NCI-H69 (cell line): ENCODE results near the gene ACTMAP.
"Not testable (repeated sequence)": the region's sequence is repeated elsewhere in the genome, so short reads cannot be mapped to it uniquely, and the experiment has no call there.

Experiments used
- DNase-seq: peaks from one replicate; lab custom pipeline; 2025; lab: John Stamatoyannopoulos, UW

Gene ACTMAP

GRCh38 chr19:40750058-40750873 is at the start of gene ACTMAP:
Gene ACTMAP (minus strand): TSS chr19:40750477. CDS start chr19:40749803, 674 bp downstream.
- DNase-seq = peak; percentile 100

GRCh38 chr19:40799558-40800338 is 49.5 kb upstream of the ACTMAP start:
- DNase-seq = peak; percentile 60

- DNase-seq = peak; percentile 100
Observed at GRCh38 chr19:40798683-40799557, 48.6 kb upstream of the ACTMAP start, which contains the start of gene EGLN2. Gene EGLN2 (plus strand): TSS chr19:40799191. CDS start chr19:40800573, 1,382 bp downstream.

- peak; percentile 70 for DNase-seq
Observed at GRCh38 chr19:40797963-40798682, 47.8 kb upstream of the ACTMAP start.

- no peak for DNase-seq
Observed at GRCh38 chr19:40797166-40797962, 47.1 kb upstream of the ACTMAP start.

GRCh38 chr19:40791996-40792395 is 41.7 kb upstream of the ACTMAP start:
- no peak for DNase-seq

- DNase-seq = no peak
Observed at GRCh38 chr19:40791349-40791748, 41.1 kb upstream of the ACTMAP start.

- DNase-seq = no peak
Observed at GRCh38 chr19:40786060-40787037, 36.1 kb upstream of the ACTMAP start.

GRCh38 chr19:40785526-40785925 is 35.2 kb upstream of the ACTMAP start:
- DNase-seq = no peak

- not testable (repeated sequence) for DNase-seq
Observed at GRCh38 chr19:40784146-40784545, 33.9 kb upstream of the ACTMAP start.

- no peak for DNase-seq
Observed at GRCh38 chr19:40783711-40784110, 33.4 kb upstream of the ACTMAP start.

GRCh38 chr19:40781140-40781539 is 30.9 kb upstream of the ACTMAP start:
- DNase-seq = no peak

- no peak for DNase-seq
Observed at GRCh38 chr19:40780582-40780981, 30.3 kb upstream of the ACTMAP start.

GRCh38 chr19:40778706-40779284 is 28.5 kb upstream of the ACTMAP start:
- DNase-seq = no peak

GRCh38 chr19:40777937-40778705 is 27.8 kb upstream of the ACTMAP start, which contains the start of gene RAB4B:
Gene RAB4B (plus strand): TSS chr19:40778247. CDS start chr19:40778376, 129 bp downstream.
- peak; percentile 100 for DNase-seq

GRCh38 chr19:40777645-40777936 is 27.3 kb upstream of the ACTMAP start:
- no peak for DNase-seq

GRCh38 chr19:40776932-40777644 is 26.8 kb upstream of the ACTMAP start:
- DNase-seq = peak; percentile 96
